HEK293 (cell line): Measurements from ENCODE around the gene CFAP221.

ENCODE experiments used
- CTCF ChIA-PET: fragments of 350-600 bp; formaldehyde crosslinking; extraction: SDS; loops from one replicate; lab custom pipeline; 2021; ENCODE audit warnings: antibody characterized with exemption; lab: Yijun Ruan, JAX
- POLR2A ChIA-PET: fragments of 300-600 bp; formaldehyde crosslinking; extraction: SDS; loops from one replicate; lab custom pipeline; 2020; ENCODE audit warnings: antibody characterized with exemption, inconsistent platforms; lab: Yijun Ruan, JAX
- H3K27ac ChIP-seq: fragments of 200-500 bp; sonication (Bioruptor generic); 2 replicates; pipeline ENCODE4 v1.5.1; 2014; ENCODE audit warnings: low read depth, low read length, control low read depth, inconsistent platforms; ENCODE audit errors: extremely low read depth
- H3K36me3 ChIP-seq, 2 experiments: fragments of 200-500 bp in 1 of 2; sonication (Bioruptor generic) in 1 of 2; 1 replicate in 1 of 2; 2 replicates in 1 of 2; pipeline ENCODE4 v1.5.1; 2014 to 2017; ENCODE audit warnings: inconsistent platforms in 2 of 2, low read length in 2 of 2; ENCODE audit not compliant: control insufficient read depth in 2 of 2, insufficient read depth in 1 of 2
- H3K4me1 ChIP-seq: fragments of 200-500 bp; sonication (Bioruptor generic); 2 replicates; pipeline ENCODE4 v1.5.1; 2014; ENCODE audit warnings: mild to moderate bottlenecking, low read length, inconsistent platforms; ENCODE audit not compliant: control insufficient read depth, insufficient read depth
- H3K4me3 ChIP-seq: 2 replicates; pipeline ENCODE4 v1.5.1; 2011; ENCODE audit warnings: low read depth, mild to moderate bottlenecking, control low read depth, low read length, moderate library complexity
- H3K9me3 ChIP-seq: fragments of 200-500 bp; sonication (Bioruptor generic); 2 replicates; pipeline ENCODE4 v1.5.1; 2014; ENCODE audit warnings: low read depth, low read length, inconsistent platforms; ENCODE audit not compliant: control insufficient read depth, insufficient read depth
- BCL11B ChIP-seq: fragments of 450-650 bp; formaldehyde crosslinking; IDR thresholded peaks from 2 replicates; pipeline ENCODE4 v1.5.1; 2016; ENCODE audit warnings: low read depth, missing biosample characterization, missing genetic modification characterization
- HOXC10 ChIP-seq: sonication (generic); formaldehyde crosslinking; IDR thresholded peaks from 2 replicates; pipeline ENCODE4 v1.8.1; 2023; ENCODE audit warnings: mild to moderate bottlenecking, missing genetic modification reagents
- KLF1 ChIP-seq: fragments of 450-650 bp; formaldehyde crosslinking; IDR thresholded peaks from 2 replicates; pipeline ENCODE4 v1.5.1; 2016; ENCODE audit warnings: missing biosample characterization, missing genetic modification characterization
- PBX3 ChIP-seq: sonication (generic); formaldehyde crosslinking; IDR thresholded peaks from 2 replicates; pipeline ENCODE4 v1.8.1; 2022; ENCODE audit warnings: mild to moderate bottlenecking, moderate library complexity, missing genetic modification reagents
- REST ChIP-seq: fragments of 450-650 bp; formaldehyde crosslinking; IDR thresholded peaks from 2 replicates; pipeline ENCODE4 v1.5.1; 2016; ENCODE audit warnings: missing biosample characterization, missing genetic modification characterization
- ZFHX2 ChIP-seq: fragments of 450-650 bp; formaldehyde crosslinking; conservative IDR thresholded peaks from 2 replicates; pipeline ENCODE4 v1.5.1; 2016; ENCODE audit warnings: missing biosample characterization, missing genetic modification characterization
- ZFP41 ChIP-seq: fragments of 450-650 bp; formaldehyde crosslinking; IDR thresholded peaks from 2 replicates; pipeline ENCODE4 v1.5.1; 2016; ENCODE audit warnings: missing biosample characterization, missing genetic modification characterization, borderline replicate concordance
- ZFP69B ChIP-seq: fragments of 450-650 bp; formaldehyde crosslinking; IDR thresholded peaks from 2 replicates; pipeline ENCODE4 v1.5.1; 2016; ENCODE audit warnings: missing biosample characterization, missing genetic modification characterization
- ZNF114 ChIP-seq: fragments of 450-650 bp; formaldehyde crosslinking; IDR thresholded peaks from 2 replicates; pipeline ENCODE4 v1.5.0; 2017; ENCODE audit warnings: missing biosample characterization, missing genetic modification characterization
- ZNF221 ChIP-seq: fragments of 450-650 bp; formaldehyde crosslinking; IDR thresholded peaks from 2 replicates; pipeline ENCODE4 v1.5.1; 2017; ENCODE audit warnings: missing biosample characterization, missing genetic modification characterization, borderline replicate concordance
- ZNF26 ChIP-seq: fragments of 450-650 bp; formaldehyde crosslinking; IDR thresholded peaks from 2 replicates; pipeline ENCODE4 v1.5.1; 2016; ENCODE audit warnings: missing biosample characterization, missing genetic modification characterization
- ZNF266 ChIP-seq: fragments of 450-650 bp; formaldehyde crosslinking; IDR thresholded peaks from 2 replicates; pipeline ENCODE4 v1.5.1; 2016; ENCODE audit warnings: missing biosample characterization, missing genetic modification characterization, low read depth
- ZNF501 ChIP-seq: fragments of 450-650 bp; formaldehyde crosslinking; IDR thresholded peaks from 2 replicates; pipeline ENCODE4 v1.5.1; 2016; ENCODE audit warnings: missing biosample characterization, missing genetic modification characterization
- ZNF514 ChIP-seq: fragments of 450-650 bp; formaldehyde crosslinking; IDR thresholded peaks from 2 replicates; pipeline ENCODE4 v1.5.1; 2016; ENCODE audit warnings: missing biosample characterization, missing genetic modification characterization
- ZNF624 ChIP-seq: fragments of 450-650 bp; formaldehyde crosslinking; IDR thresholded peaks from 2 replicates; pipeline ENCODE4 v1.5.1; 2017; ENCODE audit warnings: missing biosample characterization, missing genetic modification characterization
- ZNF626 ChIP-seq: fragments of 450-650 bp; sonication (Bioruptor Pico); formaldehyde crosslinking; IDR thresholded peaks from 2 replicates; pipeline ENCODE4 v1.5.1; 2018; ENCODE audit warnings: missing biosample characterization, missing genetic modification characterization, inconsistent platforms
- ZNF670 ChIP-seq: fragments of 450-650 bp; formaldehyde crosslinking; IDR thresholded peaks from 2 replicates; pipeline ENCODE4 v1.5.1; 2016; ENCODE audit warnings: missing biosample characterization, missing genetic modification characterization, low read depth
- ZNF701 ChIP-seq: fragments of 450-650 bp; formaldehyde crosslinking; IDR thresholded peaks from 2 replicates; pipeline ENCODE4 v1.5.1; 2016; ENCODE audit warnings: missing biosample characterization, missing genetic modification characterization
- ZNF747 ChIP-seq: fragments of 450-650 bp; formaldehyde crosslinking; IDR thresholded peaks from 2 replicates; pipeline ENCODE4 v1.5.1; 2016; ENCODE audit warnings: missing biosample characterization, missing genetic modification characterization
- TF ChIP-seq, protein P1 (sequence below): IDR thresholded peaks from 2 replicates; pipeline ENCODE4 v1.6.1; 2011; ENCODE audit warnings: mild to moderate bottlenecking, low read depth, low read length, borderline replicate concordance
- TF ChIP-seq, protein P2 (sequence below): fragments of 450-650 bp; IDR thresholded peaks from 2 replicates; pipeline ENCODE4 v1.5.1; 2018; ENCODE audit warnings: missing biosample characterization, missing genetic modification characterization

The CFAP221 gene

GRCh38 chr2:119606674-119607073 is 62.4 kb downstream of the CFAP221 start:
- TF ChIP-seq PBX3 (CRISPR knock-in tag) (no peak), REST (tag by site-specific recombination) (no peak), ZNF266 (no peak), KLF1 (no peak), ZNF747 (tag by site-specific recombination) (no peak), ZNF670 (tag by site-specific recombination) (no peak), ZNF221 (tag by site-specific recombination) (no peak), ZFHX2 (tag by site-specific recombination) (no peak)
- TF ChIP-seq, protein P1, sequence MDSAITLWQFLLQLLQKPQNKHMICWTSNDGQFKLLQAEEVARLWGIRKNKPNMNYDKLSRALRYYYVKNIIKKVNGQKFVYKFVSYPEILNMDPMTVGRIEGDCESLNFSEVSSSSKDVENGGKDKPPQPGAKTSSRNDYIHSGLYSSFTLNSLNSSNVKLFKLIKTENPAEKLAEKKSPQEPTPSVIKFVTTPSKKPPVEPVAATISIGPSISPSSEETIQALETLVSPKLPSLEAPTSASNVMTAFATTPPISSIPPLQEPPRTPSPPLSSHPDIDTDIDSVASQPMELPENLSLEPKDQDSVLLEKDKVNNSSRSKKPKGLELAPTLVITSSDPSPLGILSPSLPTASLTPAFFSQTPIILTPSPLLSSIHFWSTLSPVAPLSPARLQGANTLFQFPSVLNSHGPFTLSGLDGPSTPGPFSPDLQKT, result no peak
- TF ChIP-seq, protein P2, sequence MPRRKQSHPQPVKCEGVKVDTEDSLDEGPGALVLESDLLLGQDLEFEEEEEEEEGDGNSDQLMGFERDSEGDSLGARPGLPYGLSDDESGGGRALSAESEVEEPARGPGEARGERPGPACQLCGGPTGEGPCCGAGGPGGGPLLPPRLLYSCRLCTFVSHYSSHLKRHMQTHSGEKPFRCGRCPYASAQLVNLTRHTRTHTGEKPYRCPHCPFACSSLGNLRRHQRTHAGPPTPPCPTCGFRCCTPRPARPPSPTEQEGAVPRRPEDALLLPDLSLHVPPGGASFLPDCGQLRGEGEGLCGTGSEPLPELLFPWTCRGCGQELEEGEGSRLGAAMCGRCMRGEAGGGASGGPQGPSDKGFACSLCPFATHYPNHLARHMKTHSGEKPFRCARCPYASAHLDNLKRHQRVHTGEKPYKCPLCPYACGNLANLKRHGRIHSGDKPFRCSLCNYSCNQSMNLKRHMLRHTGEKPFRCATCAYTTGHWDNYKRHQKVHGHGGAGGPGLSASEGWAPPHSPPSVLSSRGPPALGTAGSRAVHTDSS (tag by site-specific recombination), result no peak
- Histone ChIP-seq H3K9me3 (no peaks in the 10 kb centered on the region), H3K4me1 (no peaks in the 10 kb centered on the region), H3K36me3 (no peaks in the 10 kb centered on the region), H3K27ac (no peak overlapping the region), H3K4me3 (no peak overlapping the region)
- ChIA-PET CTCF (no interaction called here), POLR2A (no interaction called here)

DNA sequence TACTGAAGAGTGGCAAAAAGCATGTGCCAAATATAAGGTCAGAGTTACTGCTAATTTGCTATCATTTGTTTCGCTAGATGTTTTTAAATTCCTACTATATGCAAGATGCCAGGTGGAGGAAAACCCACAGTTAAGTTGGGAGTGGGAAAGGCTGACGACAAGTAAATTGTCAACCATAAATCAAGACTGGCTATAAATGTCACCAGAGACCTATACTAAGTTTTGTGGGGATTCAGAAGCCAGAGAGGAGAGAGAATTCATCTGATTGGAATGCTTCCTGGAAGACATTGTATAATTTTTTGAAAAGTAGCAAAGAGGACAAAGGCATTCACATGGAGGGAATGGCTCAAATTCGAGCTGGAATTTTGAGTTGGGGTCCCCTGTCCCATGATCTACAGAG is 64.3 kb downstream of the CFAP221 start:
- no peaks in the 10 kb centered on the region for H3K36me3 ChIP-seq
- no peak overlapping the region for H3K27ac ChIP-seq
- POLR2A ChIA-PET, result no interaction called here
- H3K4me3 ChIP-seq, result no peak overlapping the region
- no peaks in the 10 kb centered on the region for H3K9me3 ChIP-seq
- CTCF ChIA-PET, result interaction anchor here (0.7 kb wide), 1 partner anchor 21 kb away, joined by 3 read pairs; no protein-coding TSS in a partner anchor
- TF ChIP-seq ZFP41 (no peak), ZNF501 (tag by site-specific recombination) (no peak), ZNF701 (no peak), ZNF624 (no peak), ZNF514 (no peak), HOXC10 (CRISPR knock-in tag) (no peak), BCL11B (tag by site-specific recombination) (no peak), ZFP69B (no peak), ZNF626 (tag by site-specific recombination) (no peak), ZNF26 (tag by site-specific recombination) (no peak), ZNF114 (tag by site-specific recombination) (no peak)
- TF ChIP-seq, all 188 proteins: peak for 0
- no peaks in the 10 kb centered on the region for H3K4me1 ChIP-seq
